Keratinocyte (primary cell): Measurements from ENCODE around the gene CCND1. TPM values are rescaled to one million over a fixed set of nuclear protein-coding genes. Genes with fewer than 3 reads are reported as not detected.

Experiments used
- DNase-seq: peaks from one replicate; pipeline ENCODE4 v3.0.0-alpha.2; 2011; ENCODE audit warnings: low read depth, missing footprints, low spot score
- FAIRE-seq: peaks from 2 replicates; lab custom pipeline; 2011; peaks lifted over from hg19 to GRCh38; lab: Jason Lieb, UNC
- H2AFZ ChIP-seq: 2 replicates; pipeline ENCODE4 v1.6.0; 2012; ENCODE audit warnings: low read length, control low read depth, inconsistent platforms; ENCODE audit not compliant: control insufficient read depth
- H3K27ac ChIP-seq: 2 replicates; pipeline ENCODE4 v1.5.1; 2011; ENCODE audit warnings: low read length; ENCODE audit not compliant: control insufficient read depth, insufficient read depth
- H3K27me3 ChIP-seq: 3 replicates; pipeline ENCODE4 v1.6.0; 2011; ENCODE audit warnings: low read length; ENCODE audit not compliant: control insufficient read depth, insufficient read depth; ENCODE audit errors: extremely low read depth
- H3K36me3 ChIP-seq, 2 experiments: 2 replicates in 1 of 2; 3 replicates in 1 of 2; pipeline ENCODE4 v1.5.1; 2011; ENCODE audit warnings: low read length in 2 of 2, mild to moderate bottlenecking in 1 of 2; ENCODE audit not compliant: control insufficient read depth in 2 of 2, insufficient read depth in 2 of 2; ENCODE audit errors: extremely low read depth in 1 of 2
- H3K4me1 ChIP-seq: 3 replicates; pipeline ENCODE4 v1.5.1; 2011; ENCODE audit warnings: low read length; ENCODE audit not compliant: control insufficient read depth, insufficient read depth; ENCODE audit errors: extremely low read depth
- H3K4me2 ChIP-seq: 3 replicates; pipeline ENCODE4 v1.6.0; 2011; ENCODE audit warnings: low read depth, low read length; ENCODE audit not compliant: control insufficient read depth, insufficient read depth; ENCODE audit errors: extremely low read depth
- H3K4me3 ChIP-seq, 3 experiments: fragments of 200-600 bp in 1 of 3; sonication (generic) in 1 of 3; 2 replicates in 2 of 3; 3 replicates in 1 of 3; pipeline ENCODE4 v1.5.1; 2011 to 2016; ENCODE audit warnings: low read length in 3 of 3, mild to moderate bottlenecking in 3 of 3, control low read depth in 2 of 3, inconsistent platforms in 1 of 3, low read depth in 1 of 3, mixed read lengths in 1 of 3, mixed run types in 1 of 3, moderate library complexity in 1 of 3; ENCODE audit not compliant: control insufficient read depth in 2 of 3, insufficient read depth in 2 of 3; ENCODE audit errors: extremely low read depth in 1 of 3
- H3K79me2 ChIP-seq: 2 replicates; pipeline ENCODE4 v1.6.0; 2012; ENCODE audit warnings: low read length; ENCODE audit not compliant: control insufficient read depth, insufficient read depth
- H3K9ac ChIP-seq: 3 replicates; pipeline ENCODE4 v1.6.0; 2011; ENCODE audit warnings: low read length; ENCODE audit not compliant: control insufficient read depth, insufficient read depth; ENCODE audit errors: extremely low read depth
- H3K9me1 ChIP-seq: 3 replicates; pipeline ENCODE4 v1.6.0; 2011; ENCODE audit warnings: low read length; ENCODE audit not compliant: control insufficient read depth, insufficient read depth; ENCODE audit errors: extremely low read depth
- H3K9me3 ChIP-seq: 2 replicates; pipeline ENCODE4 v1.5.1; 2012; ENCODE audit warnings: low read depth, low read length; ENCODE audit not compliant: control insufficient read depth
- H4K20me1 ChIP-seq: 3 replicates; pipeline ENCODE4 v1.6.0; 2011; ENCODE audit warnings: low read length; ENCODE audit not compliant: control insufficient read depth, insufficient read depth; ENCODE audit errors: extremely low read depth
- EZH2 ChIP-seq: IDR thresholded peaks from one replicate; pipeline ENCODE4 v1.6.1; 2012; ENCODE audit warnings: inconsistent platforms, mild to moderate bottlenecking, low read length, moderate library complexity
- dilution Hi-C: fragments of 300-500 bp; cut with MboI; formaldehyde crosslinking; loops from one replicate; pipeline ENCODE4 v1.7.0; 2020; ENCODE audit warnings: low sequenced_read_pairs; ENCODE audit not compliant: extremely low pct_ligation_motif_present
- polyA plus RNA-seq, 5 experiments: library from polyadenylated mRNA; depleted of rRNA in 3 of 5; stranded (reverse) in 3 of 5; stranded (forward) in 1 of 5; unstranded in 1 of 5; fragments of >200 nt; gene quantifications; 1 replicate in 1 of 5; 2 replicates in 3 of 5; 3 replicates in 1 of 5; pipeline versions ENCODE4 v1.2.1 to v1.2.3, GENCODE V29; 2011 to 2012; ENCODE audit warnings: missing spikeins in 2 of 5, low read depth in 1 of 5, low replicate concordance in 1 of 5
- TF ChIP-seq, protein P1 (sequence below), 3 experiments: IDR thresholded peaks in 1 of 3; conservative IDR thresholded peaks in 1 of 3; optimal IDR thresholded peaks in 1 of 3; 2 replicates in 2 of 3; 3 replicates in 1 of 3; pipeline versions ENCODE3 to v1.5.1; 2011; ENCODE audit warnings: low read length in 3 of 3, mild to moderate bottlenecking in 3 of 3, moderate library complexity in 2 of 3, control low read depth in 1 of 3, inconsistent platforms in 1 of 3; ENCODE audit not compliant: insufficient read depth in 2 of 3; ENCODE audit errors: extremely low read depth in 1 of 3

The CCND1 gene
- polyA plus RNA-seq, 1 donor (not counting 4 experiments of a cell fraction or from before 2014, with no cell fraction given) = 124 TPM

- Histone ChIP-seq H3K27me3 (no peaks in the 10 kb centered on the region), H3K9me3 (no peaks in the 10 kb centered on the region), H4K20me1 (peaks cover 2% of the 10 kb centered on the region), H3K27ac (peak overlapping the region; percentile 88), H3K9ac (peak overlapping the region; percentile 91), H3K4me3 (peak overlapping the region; percentile 80 to 98 (median 84)), H3K4me2 (peak overlapping the region; percentile 97), H2AFZ (no peak overlapping the region), H3K4me1 (peaks cover 10% of the 10 kb centered on the region), H3K79me2 (peaks cover 27% of the 10 kb centered on the region), H3K9me1 (no peaks in the 10 kb centered on the region), H3K36me3 (peaks cover 9 to 15% of the 10 kb centered on the region in 2 experiments)
- DNase-seq (no peak), FAIRE-seq (peak; percentile 71)
- TF ChIP-seq, protein P1, sequence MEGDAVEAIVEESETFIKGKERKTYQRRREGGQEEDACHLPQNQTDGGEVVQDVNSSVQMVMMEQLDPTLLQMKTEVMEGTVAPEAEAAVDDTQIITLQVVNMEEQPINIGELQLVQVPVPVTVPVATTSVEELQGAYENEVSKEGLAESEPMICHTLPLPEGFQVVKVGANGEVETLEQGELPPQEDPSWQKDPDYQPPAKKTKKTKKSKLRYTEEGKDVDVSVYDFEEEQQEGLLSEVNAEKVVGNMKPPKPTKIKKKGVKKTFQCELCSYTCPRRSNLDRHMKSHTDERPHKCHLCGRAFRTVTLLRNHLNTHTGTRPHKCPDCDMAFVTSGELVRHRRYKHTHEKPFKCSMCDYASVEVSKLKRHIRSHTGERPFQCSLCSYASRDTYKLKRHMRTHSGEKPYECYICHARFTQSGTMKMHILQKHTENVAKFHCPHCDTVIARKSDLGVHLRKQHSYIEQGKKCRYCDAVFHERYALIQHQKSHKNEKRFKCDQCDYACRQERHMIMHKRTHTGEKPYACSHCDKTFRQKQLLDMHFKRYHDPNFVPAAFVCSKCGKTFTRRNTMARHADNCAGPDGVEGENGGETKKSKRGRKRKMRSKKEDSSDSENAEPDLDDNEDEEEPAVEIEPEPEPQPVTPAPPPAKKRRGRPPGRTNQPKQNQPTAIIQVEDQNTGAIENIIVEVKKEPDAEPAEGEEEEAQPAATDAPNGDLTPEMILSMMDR (optimal IDR thresholded peaks at IDR 0.05 in 1 of 3, IDR thresholded peaks at IDR 0.05 in 1 of 3, conservative IDR thresholded peaks at IDR 0.05 in 1 of 3; ENCODE audit: extremely low read depth in 1 of 3, insufficient read depth in 2 of 3, low read length in 3 of 3) = no peak
- TF ChIP-seq EZH2 = no peak
- dilution Hi-C loops = no loop called here
Measured at GRCh38 chr11:69674267-69674885, 33.4 kb downstream of the CCND1 start.

GRCh38 chr11:69674886-69675714 lies 34.1 kb downstream of the CCND1 start, which contains the start of gene LTO1:
TSS of gene LTO1 (minus strand) at chr11:69675353. CDS start at chr11:69675239, 114 bp downstream.
- TF ChIP-seq EZH2 = no peak
- TF ChIP-seq, protein P1 (optimal IDR thresholded peaks at IDR 0.05 in 1 of 3, IDR thresholded peaks at IDR 0.05 in 1 of 3, conservative IDR thresholded peaks at IDR 0.05 in 1 of 3; ENCODE audit: extremely low read depth in 1 of 3, insufficient read depth in 2 of 3, low read length in 3 of 3) = no peak
- Histone ChIP-seq H3K4me1 (peaks cover 6% of the 10 kb centered on the region), H3K9me1 (no peaks in the 10 kb centered on the region), H2AFZ (peak within 1 kb of the TSS; percentile 87), H3K4me3 (peak within 1 kb of the TSS; percentile 80 to 98 (median 84)), H3K36me3 (peaks cover 9 to 13% of the 10 kb centered on the region in 2 experiments), H3K9ac (peak within 1 kb of the TSS; percentile 91), H3K4me2 (peak within 1 kb of the TSS; percentile 97), H4K20me1 (peaks cover 2% of the 10 kb centered on the region), H3K9me3 (no peaks in the 10 kb centered on the region), H3K27me3 (no peaks in the 10 kb centered on the region), H3K27ac (peak within 1 kb of the TSS; percentile 88), H3K79me2 (peaks cover 25% of the 10 kb centered on the region)
- peak; percentile 23 for FAIRE-seq
- dilution Hi-C loops = no loop called here
- DNase-seq = peak; percentile 72
